Body of pancreas (tissue), 4 donors: ENCODE measurements around the gene ANKRD33B. TPM values are rescaled to one million over a fixed set of nuclear protein-coding genes. Genes with fewer than 3 reads are reported as not detected.

Experiments used
- ATAC-seq: fragments of 150-250 bp; one replicate; pipeline ENCODE4 v1.9.1; 2016
- DNase-seq, 4 donors: peaks; one replicate each; pipeline ENCODE4 v3.0.0-alpha.2; 2019
- H3K27ac ChIP-seq, 4 donors: fragments of 200-600 bp; sonication (generic); 1 replicate in 3 of 4; 2 replicates in 1 of 4; pipeline versions ENCODE4 v1.5.1 to v1.6.1; 2016 to 2019; ENCODE audit warnings: mild to moderate bottlenecking in 1 of 4, mixed read lengths in 1 of 4, moderate library complexity in 1 of 4
- H3K27me3 ChIP-seq, 2 donors: fragments of 200-600 bp; sonication (generic); one replicate each; pipeline ENCODE4 v1.6.0; 2016; ENCODE audit warnings: mild to moderate bottlenecking in 1 of 2
- H3K36me3 ChIP-seq, 2 donors: fragments of 200-600 bp; sonication (generic); replicated peaks in 1 of 2; 2 replicates each; pipeline ENCODE4 v1.5.1; 2016; ENCODE audit warnings: low read depth in 2 of 2; ENCODE audit not compliant: insufficient read depth in 1 of 2
- H3K4me1 ChIP-seq: fragments of 200-600 bp; sonication (generic); one replicate; pipeline ENCODE4 v1.6.0; 2016
- H3K4me3 ChIP-seq, 2 donors: fragments of 200-600 bp; sonication (generic); 1 replicate in 1 of 2; 2 replicates in 1 of 2; pipeline ENCODE4 v1.5.1; 2016 to 2019
- H3K9me3 ChIP-seq, 3 donors: fragments of 200-600 bp; sonication (generic); 1 replicate in 2 of 3; 2 replicates in 1 of 3; pipeline ENCODE4 v1.5.1; 2016
- CTCF ChIP-seq, 7 experiments: fragments of 450-650 bp in 4 of 7; fragments of 200-600 bp in 3 of 7; sonication (generic) in 3 of 7; IDR thresholded peaks; one replicate each; pipeline ENCODE4 v1.5.1; 2016 to 2019; ENCODE audit warnings: antibody characterized with exemption in 7 of 7
- POLR2A ChIP-seq, 3 donors: fragments of 450-650 bp; IDR thresholded peaks; one replicate each; pipeline ENCODE4 v1.6.1; 2016; ENCODE audit warnings: antibody characterized with exemption in 3 of 3, mild to moderate bottlenecking in 2 of 3
- WGBS, 2 donors: methylation state at CpG; one replicate each; pipeline ENCODE4 v1.1.5; 2017; 5-methylcytosine and 5-hydroxymethylcytosine counted together
- intact Hi-C: fragments of 100-400 bp; cut with DNase I; formaldehyde crosslinking; loops from one replicate; pipeline ENCODE4 v1.15.1; 2023
- total RNA-seq, 2 donors: library from RNA; depleted of rRNA; stranded (reverse); fragments of >200 nt; gene quantifications; one replicate each; pipeline ENCODE4 v1.1.0, GENCODE V29; 2016

The ANKRD33B gene
- total RNA-seq, 2 donors from 2014 or later: 2.3 to 3.9 TPM

GRCh38 chr5:10658265-10658664 is 94.4 kb downstream of the ANKRD33B start:
- H3K36me3 ChIP-seq: no peaks in the 10 kb centered on the region
- no peaks in the 10 kb centered on the region for H3K27me3 ChIP-seq
- DNase-seq: no peak
- H3K4me3 ChIP-seq: no peak overlapping the region
- no peak for ATAC-seq
- intact Hi-C loops: no loop called here
- WGBS, 2 donors: 74 to 76% methylated on average over 4 of the region's 4 CpGs
- TF ChIP-seq POLR2A (IDR thresholded peaks at IDR 0.05): no peak
- TF ChIP-seq CTCF (IDR thresholded peaks at IDR 0.05): no peak
- H3K9me3 ChIP-seq: no peaks in the 10 kb centered on the region
- peaks cover 6% of the 10 kb centered on the region for H3K4me1 ChIP-seq
- H3K27ac ChIP-seq: no peak overlapping the region

GRCh38 chr5:10660135-10660534 is 96.3 kb downstream of the ANKRD33B start:
- Histone ChIP-seq H3K9me3 (no peaks in the 10 kb centered on the region), H3K27ac (no peak overlapping the region), H3K4me1 (peaks cover 18% of the 10 kb centered on the region), H3K4me3 (no peak overlapping the region), H3K36me3 (no peaks in the 10 kb centered on the region), H3K27me3 (no peaks in the 10 kb centered on the region)
- TF ChIP-seq POLR2A (IDR thresholded peaks at IDR 0.05) (no peak), CTCF (IDR thresholded peaks at IDR 0.05) (no peak)
- DNase-seq (peak in 2 of 4 donors; percentile 1 to 5), ATAC-seq (no peak)
- intact Hi-C loops: no loop called here
- 77 to 79% methylated on average over 3 of the region's 3 CpGs for WGBS, 2 donors

GRCh38 chr5:10660720-10661387 is 97.0 kb downstream of the ANKRD33B start:
- intact Hi-C loops: no loop called here
- Histone ChIP-seq H3K4me1 (peaks cover 18% of the 10 kb centered on the region), H3K27ac (no peak overlapping the region), H3K36me3 (no peaks in the 10 kb centered on the region), H3K27me3 (no peaks in the 10 kb centered on the region), H3K4me3 (no peak overlapping the region), H3K9me3 (no peaks in the 10 kb centered on the region)
- ATAC-seq (no peak), DNase-seq (peak in 2 of 4 donors; percentile 1 to 5)
- WGBS, 2 donors: 92 to 94% methylated on average over 11 to 15 of the region's 15 CpGs
- TF ChIP-seq CTCF (IDR thresholded peaks at IDR 0.05): no peak
- no peak for TF ChIP-seq POLR2A (IDR thresholded peaks at IDR 0.05)

GRCh38 chr5:10661401-10661800 is 97.5 kb downstream of the ANKRD33B start:
- Histone ChIP-seq H3K4me3 (no peak overlapping the region), H3K27ac (no peak overlapping the region), H3K36me3 (no peaks in the 10 kb centered on the region), H3K9me3 (no peaks in the 10 kb centered on the region), H3K27me3 (no peaks in the 10 kb centered on the region), H3K4me1 (peaks cover 18% of the 10 kb centered on the region)
- ATAC-seq (no peak), DNase-seq (peak in 1 of 4 donors; percentile 0)
- intact Hi-C loops: no loop called here
- no peak for TF ChIP-seq CTCF (IDR thresholded peaks at IDR 0.05)
- TF ChIP-seq POLR2A (IDR thresholded peaks at IDR 0.05): no peak
- 88 to 93% methylated on average over 9 to 13 of the region's 13 CpGs for WGBS, 2 donors

- Histone ChIP-seq H3K36me3 (no peaks in the 10 kb centered on the region), H3K9me3 (no peaks in the 10 kb centered on the region), H3K27ac (no peak overlapping the region), H3K4me3 (no peak overlapping the region), H3K4me1 (peaks cover 18% of the 10 kb centered on the region), H3K27me3 (no peaks in the 10 kb centered on the region)
- TF ChIP-seq CTCF (IDR thresholded peaks at IDR 0.05) (no peak), POLR2A (IDR thresholded peaks at IDR 0.05) (no peak)
- intact Hi-C loops: no loop called here
- ATAC-seq (no peak), DNase-seq (no peak)
- WGBS, 2 donors: 90 to 94% methylated on average over 11 of the region's 11 CpGs
Measured at GRCh38 chr5:10662083-10662482, 98.2 kb downstream of the ANKRD33B start.
